PC-3 (cell line): ENCODE results near the gene ANAPC10.

Experiments
- CTCF ChIP-seq: fragments of 300-600 bp; sonication (generic); conservative IDR thresholded peaks from 2 replicates; pipeline ENCODE4 v1.5.1; 2017; ENCODE audit warnings: antibody characterized with exemption, low read depth, mild to moderate bottlenecking, low read length
- EZH2phosphoT487 ChIP-seq: fragments of 300-600 bp; sonication (generic); IDR thresholded peaks from 2 replicates; pipeline ENCODE4 v1.6.1; 2018; ENCODE audit warnings: mild to moderate bottlenecking, antibody characterized with exemption, low read length, borderline replicate concordance

DNA sequence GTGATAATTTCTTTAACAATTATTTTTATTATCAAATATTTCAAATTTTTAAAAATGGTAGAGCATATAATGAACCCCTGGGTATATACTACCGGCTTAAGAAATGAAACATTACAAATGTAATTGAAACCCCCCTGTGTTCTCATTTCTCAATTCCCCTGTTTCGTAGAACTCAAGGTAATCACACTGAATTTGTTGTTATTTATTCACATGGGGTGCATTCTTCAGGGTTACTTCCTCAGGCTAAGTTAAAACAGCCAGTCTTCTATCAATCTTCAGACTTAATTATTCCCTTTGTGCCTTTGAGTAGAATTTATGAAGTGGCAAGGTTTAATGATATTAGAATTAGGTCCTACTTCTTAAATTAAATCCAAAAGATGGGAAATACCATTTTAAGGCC, 128.2 kb downstream of the ANAPC10 start:
- no peak for TF ChIP-seq CTCF
- no peak for TF ChIP-seq EZH2phosphoT487
